H9 (cell line): ENCODE measurements around the gene ZNF618. TPM values are rescaled to one million over a fixed set of nuclear protein-coding genes. Genes with fewer than 3 reads are reported as not detected.
"Not testable (repeated sequence)": the region's sequence is repeated elsewhere in the genome, so short reads cannot be mapped to it uniquely, and the experiment has no call there.

ENCODE experiments used
- DNase-seq: peaks from one replicate; pipeline ENCODE4 v3.0.0-alpha.2; 2017
- H2AFZ ChIP-seq: one replicate; pipeline ENCODE4 v1.6.1; 2013; ENCODE audit warnings: mild to moderate bottlenecking, low read length, control low read depth, moderate library complexity
- H2AK5ac ChIP-seq: 2 replicates; pipeline ENCODE4 v1.6.1; 2013; ENCODE audit warnings: low read length, control low read depth, mixed read lengths; ENCODE audit not compliant: insufficient read length
- H2BK120ac ChIP-seq: one replicate; pipeline ENCODE4 v1.6.1; 2013; ENCODE audit warnings: low read depth, mild to moderate bottlenecking, low read length, control low read depth, inconsistent platforms; ENCODE audit not compliant: poor library complexity, severe bottlenecking
- H2BK12ac ChIP-seq: 2 replicates; pipeline ENCODE4 v1.6.1; 2013; ENCODE audit warnings: low read length, control low read depth, mixed read lengths, low read depth; ENCODE audit not compliant: insufficient read length
- H2BK15ac ChIP-seq: 2 replicates; pipeline ENCODE4 v1.6.1; 2013; ENCODE audit warnings: low read depth, low read length, control low read depth
- H2BK20ac ChIP-seq: one replicate; pipeline ENCODE4 v1.6.1; 2013; ENCODE audit warnings: low read depth, mild to moderate bottlenecking, low read length, control low read depth, inconsistent platforms; ENCODE audit not compliant: poor library complexity, severe bottlenecking
- H2BK5ac ChIP-seq: 2 replicates; pipeline ENCODE4 v1.6.1; 2013; ENCODE audit warnings: low read length, control low read depth, mixed read lengths; ENCODE audit not compliant: insufficient read length
- H3K14ac ChIP-seq: 2 replicates; pipeline ENCODE4 v1.6.1; 2013; ENCODE audit warnings: low read length, control low read depth; ENCODE audit not compliant: insufficient read depth
- H3K18ac ChIP-seq: 2 replicates; pipeline ENCODE4 v1.6.1; 2013; ENCODE audit warnings: low read depth, mild to moderate bottlenecking, mixed read lengths, low read length, control low read depth; ENCODE audit not compliant: insufficient read length
- H3K23ac ChIP-seq: 2 replicates; pipeline ENCODE4 v1.6.1; 2013; ENCODE audit warnings: low read length, control low read depth, mixed read lengths, low read depth; ENCODE audit not compliant: insufficient read length
- H3K23me2 ChIP-seq: 2 replicates; pipeline ENCODE4 v1.6.1; 2013; ENCODE audit warnings: low read depth, mild to moderate bottlenecking, mixed read lengths, low read length, control low read depth; ENCODE audit not compliant: insufficient read length, poor library complexity, severe bottlenecking
- H3K27ac ChIP-seq: 2 replicates; pipeline ENCODE4 v1.5.1; 2013; ENCODE audit warnings: low read length, control low read depth, mixed read lengths, low read depth; ENCODE audit not compliant: insufficient read length
- H3K27me3 ChIP-seq: 2 replicates; pipeline ENCODE4 v1.6.1; 2013; ENCODE audit warnings: low read length, control low read depth, inconsistent platforms; ENCODE audit not compliant: insufficient read depth
- H3K4ac ChIP-seq: 2 replicates; pipeline ENCODE4 v1.6.1; 2013; ENCODE audit warnings: low read depth, mild to moderate bottlenecking, control low read depth, inconsistent platforms, low read length, moderate library complexity
- H3K4me1 ChIP-seq: 2 replicates; pipeline ENCODE4 v1.6.1; 2013; ENCODE audit warnings: low read length, control low read depth, inconsistent platforms; ENCODE audit not compliant: insufficient read depth
- H3K4me2 ChIP-seq: 2 replicates; pipeline ENCODE4 v1.6.1; 2013; ENCODE audit warnings: low read length, control low read depth, mixed read lengths; ENCODE audit not compliant: insufficient read length, insufficient read depth
- H3K56ac ChIP-seq: 2 replicates; pipeline ENCODE4 v1.6.1; 2013; ENCODE audit warnings: low read depth, mild to moderate bottlenecking, mixed read lengths, low read length, control low read depth; ENCODE audit not compliant: insufficient read length
- H3K79me1 ChIP-seq: 2 replicates; pipeline ENCODE4 v1.6.1; 2013; ENCODE audit warnings: low read depth, mild to moderate bottlenecking, moderate library complexity, low read length, control low read depth, inconsistent platforms; ENCODE audit not compliant: insufficient read depth, poor library complexity, severe bottlenecking
- H3K79me2 ChIP-seq: 2 replicates; pipeline ENCODE4 v1.6.1; 2013; ENCODE audit warnings: low read length, control low read depth, inconsistent platforms; ENCODE audit not compliant: insufficient read depth
- H3K9ac ChIP-seq: 2 replicates; pipeline ENCODE4 v1.6.1; 2013; ENCODE audit warnings: low read length, control low read depth, mixed read lengths; ENCODE audit not compliant: insufficient read length; ENCODE audit errors: extremely low read depth
- H3K9me3 ChIP-seq: one replicate; pipeline ENCODE4 v1.6.1; 2013; ENCODE audit warnings: low read depth, low read length, inconsistent platforms; ENCODE audit not compliant: control insufficient read depth
- H3T11ph ChIP-seq: one replicate; pipeline ENCODE4 v1.6.1; 2013; ENCODE audit warnings: mild to moderate bottlenecking, low read length, control low read depth, inconsistent platforms
- H4K20me1 ChIP-seq: one replicate; pipeline ENCODE4 v1.6.1; 2013; ENCODE audit not compliant: control insufficient read depth, insufficient read length, insufficient read depth
- H4K5ac ChIP-seq: 2 replicates; pipeline ENCODE4 v1.6.1; 2013; ENCODE audit warnings: low read depth, mild to moderate bottlenecking, mixed read lengths, low read length, control low read depth; ENCODE audit not compliant: insufficient read length
- H4K8ac ChIP-seq: replicated peaks from 2 replicates; pipeline ENCODE4 v1.6.1; 2013; ENCODE audit warnings: low read length, control low read depth, mixed read lengths, low read depth; ENCODE audit not compliant: insufficient read length
- H4K91ac ChIP-seq: 2 replicates; pipeline ENCODE4 v1.6.1; 2013; ENCODE audit warnings: low read depth, mild to moderate bottlenecking, moderate library complexity, mixed read lengths, low read length, control low read depth; ENCODE audit not compliant: insufficient read length
- H3K27ac Mint-ChIP-seq, 3 experiments: 2 replicates in 2 of 3; 3 replicates in 1 of 3; pipeline ENCODE4 v1.8.0; 2020 to 2021; ENCODE audit warnings: mixed read lengths in 3 of 3, mild to moderate bottlenecking in 1 of 3, moderate library complexity in 1 of 3
- H3K27me3 Mint-ChIP-seq: 2 replicates; pipeline ENCODE4 v1.8.0; 2021; ENCODE audit warnings: low read depth, mild to moderate bottlenecking, moderate library complexity, mixed read lengths
- H3K36me3 Mint-ChIP-seq, 3 experiments: 2 replicates in 2 of 3; 3 replicates in 1 of 3; pipeline ENCODE4 v1.8.0; 2020 to 2021; ENCODE audit warnings: low read depth in 3 of 3, mixed read lengths in 3 of 3; ENCODE audit not compliant: insufficient read depth in 1 of 3
- H3K4me1 Mint-ChIP-seq, 2 experiments: 2 replicates each; pipeline ENCODE4 v1.8.0; 2020; ENCODE audit warnings: mixed read lengths in 2 of 2
- H3K4me3 Mint-ChIP-seq, 2 experiments: 2 replicates in 1 of 2; 3 replicates in 1 of 2; pipeline ENCODE4 v1.8.0; 2020 to 2021; ENCODE audit warnings: mild to moderate bottlenecking in 2 of 2, mixed read lengths in 2 of 2, moderate library complexity in 1 of 2
- H3K9me3 Mint-ChIP-seq, 2 experiments: 2 replicates in 1 of 2; 3 replicates in 1 of 2; pipeline ENCODE4 v1.8.0; 2020; ENCODE audit warnings: mild to moderate bottlenecking in 2 of 2, mixed read lengths in 2 of 2, moderate library complexity in 1 of 2
- WGBS: extraction: QIAGEN DNeasy Blood & Tissue Kit; methylation state at CpG from one replicate; pipeline ENCODE4 v1.1.7; 2013; ENCODE audit warnings: missing lambda C conversion rate, low lambda C conversion rate, mixed read lengths; ENCODE audit not compliant: insufficient read length; ENCODE audit errors: extremely low coverage; 5-methylcytosine and 5-hydroxymethylcytosine counted together
- total RNA-seq: library from RNA; stranded (reverse); gene quantifications from 2 replicates; pipeline ENCODE4 v1.2.1, GENCODE V29; 2021
- TF ChIP-seq, protein P1 (sequence below): fragments of 200-600 bp; sonication (generic); conservative IDR thresholded peaks from 3 replicates; pipeline ENCODE4 v1.8.0; 2021; ENCODE audit warnings: antibody characterized with exemption, mild to moderate bottlenecking

ZNF618 gene
- total RNA-seq, 1 experiment from 2014 or later, result 13.6 TPM

DNA sequence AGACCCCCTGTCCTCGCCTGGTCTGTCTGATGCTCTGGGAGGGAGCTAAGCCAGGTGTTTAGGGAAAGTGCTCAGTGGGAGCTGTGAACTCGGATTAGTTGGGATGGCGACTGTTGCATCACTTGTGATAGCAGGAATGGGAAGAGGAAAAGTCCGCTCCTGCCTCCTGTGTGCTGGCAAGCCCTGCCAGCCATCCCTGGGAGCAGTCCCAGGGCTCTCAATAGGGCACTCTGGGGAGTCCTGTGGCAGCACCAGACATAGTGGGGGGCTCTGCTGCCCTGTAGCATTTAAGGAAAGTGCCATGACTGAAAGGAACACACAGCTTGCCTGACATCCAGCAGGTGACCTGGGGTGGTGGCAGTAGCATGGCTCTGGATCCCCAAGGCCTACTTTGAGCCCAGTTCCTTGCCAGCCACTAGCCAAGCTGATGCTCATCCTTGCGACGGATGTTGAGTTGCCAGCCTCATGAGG is 120.5 kb downstream of the ZNF618 start:
- TF ChIP-seq, protein P1, sequence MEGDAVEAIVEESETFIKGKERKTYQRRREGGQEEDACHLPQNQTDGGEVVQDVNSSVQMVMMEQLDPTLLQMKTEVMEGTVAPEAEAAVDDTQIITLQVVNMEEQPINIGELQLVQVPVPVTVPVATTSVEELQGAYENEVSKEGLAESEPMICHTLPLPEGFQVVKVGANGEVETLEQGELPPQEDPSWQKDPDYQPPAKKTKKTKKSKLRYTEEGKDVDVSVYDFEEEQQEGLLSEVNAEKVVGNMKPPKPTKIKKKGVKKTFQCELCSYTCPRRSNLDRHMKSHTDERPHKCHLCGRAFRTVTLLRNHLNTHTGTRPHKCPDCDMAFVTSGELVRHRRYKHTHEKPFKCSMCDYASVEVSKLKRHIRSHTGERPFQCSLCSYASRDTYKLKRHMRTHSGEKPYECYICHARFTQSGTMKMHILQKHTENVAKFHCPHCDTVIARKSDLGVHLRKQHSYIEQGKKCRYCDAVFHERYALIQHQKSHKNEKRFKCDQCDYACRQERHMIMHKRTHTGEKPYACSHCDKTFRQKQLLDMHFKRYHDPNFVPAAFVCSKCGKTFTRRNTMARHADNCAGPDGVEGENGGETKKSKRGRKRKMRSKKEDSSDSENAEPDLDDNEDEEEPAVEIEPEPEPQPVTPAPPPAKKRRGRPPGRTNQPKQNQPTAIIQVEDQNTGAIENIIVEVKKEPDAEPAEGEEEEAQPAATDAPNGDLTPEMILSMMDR, result no peak
- H3K4ac ChIP-seq, result no peak overlapping the region
- Mint-ChIP-seq H3K27me3 (no peaks in the 10 kb centered on the region), H3K4me1 (peaks cover 0 to 3% of the 10 kb centered on the region in 2 experiments; a peak in 1 of 4 replicates), H3K27ac (peak overlapping the region in 2 of 3 experiments; percentile 10 to 54; a peak in 1 of 7 replicates), H3K36me3 (peaks cover 0 to 14% (median 6%) of the 10 kb centered on the region in 3 experiments; a peak in 5 of 7 replicates), H3K9me3 (no peaks in the 10 kb centered on the region), H3K4me3 (no peak overlapping the region)
- H4K8ac ChIP-seq, result no peak overlapping the region
- H3K56ac ChIP-seq, result no peak overlapping the region
- no peak overlapping the region for H4K5ac ChIP-seq
- H2BK20ac ChIP-seq, result no peak overlapping the region
- H3K9ac ChIP-seq, result no peak overlapping the region
- H3K23me2 ChIP-seq, result peaks cover 3% of the 10 kb centered on the region
- no peak overlapping the region for H2BK5ac ChIP-seq
- no peaks in the 10 kb centered on the region for H4K20me1 ChIP-seq
- no CpG with 5 or more reads among the region's 6 CpGs for WGBS
- no peak overlapping the region for H2BK120ac ChIP-seq
- no peak overlapping the region for H2BK12ac ChIP-seq
- no peak overlapping the region for H2AFZ ChIP-seq
- no peak overlapping the region for H2BK15ac ChIP-seq
- no peak overlapping the region for H3K14ac ChIP-seq
- H3K4me2 ChIP-seq, result no peak overlapping the region
- H3K23ac ChIP-seq, result no peak overlapping the region
- H3K4me1 ChIP-seq, result no peaks in the 10 kb centered on the region
- no peaks in the 10 kb centered on the region for H3K79me1 ChIP-seq
- peak; percentile 10 for DNase-seq
- no peaks in the 10 kb centered on the region for H3K9me3 ChIP-seq
- no peak overlapping the region for H3K18ac ChIP-seq
- no peak overlapping the region for H3T11ph ChIP-seq
- H3K27me3 ChIP-seq, result no peaks in the 10 kb centered on the region
- H3K27ac ChIP-seq, result no peak overlapping the region
- no peak overlapping the region for H2AK5ac ChIP-seq
- H4K91ac ChIP-seq, result no peak overlapping the region
- no peaks in the 10 kb centered on the region for H3K79me2 ChIP-seq

DNA sequence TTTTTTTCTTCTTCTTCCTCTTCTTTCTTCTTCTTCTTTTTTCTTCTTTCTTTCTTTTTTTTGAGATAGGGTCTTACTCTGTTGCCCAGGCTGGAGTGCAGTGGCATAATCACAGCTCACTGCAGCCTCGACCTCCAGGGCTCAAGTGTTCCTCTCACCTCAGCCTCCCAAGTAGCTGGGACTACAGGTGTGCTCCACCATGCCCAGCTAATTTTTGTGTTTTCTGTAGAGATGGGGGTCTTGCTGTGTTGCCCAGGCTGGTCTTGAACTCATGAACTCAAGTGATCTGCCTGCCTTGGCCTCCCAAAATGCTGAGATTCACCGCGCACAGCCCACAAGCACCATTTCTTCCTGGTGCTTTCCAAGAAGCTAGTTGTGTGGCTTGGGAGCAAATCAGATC is 121.0 kb downstream of the ZNF618 start:
- not testable (repeated sequence) for H3K18ac ChIP-seq, DNase-seq, H3K4me1 Mint-ChIP-seq

More for the DNA sequence above, 121.0 kb downstream of the ZNF618 start:
- not testable (repeated sequence) for H2BK120ac ChIP-seq, H3K56ac ChIP-seq, H3K4ac ChIP-seq, H3K79me2 ChIP-seq, H2BK12ac ChIP-seq, H3K79me1 ChIP-seq, H4K8ac ChIP-seq, H2BK5ac ChIP-seq, H3K9ac ChIP-seq, H3T11ph ChIP-seq, H2AFZ ChIP-seq, H2BK15ac ChIP-seq, H3K4me1 ChIP-seq, H4K91ac ChIP-seq, H3K27me3 ChIP-seq, H3K4me2 ChIP-seq, H2AK5ac ChIP-seq, H3K9me3 ChIP-seq, H3K9me3 Mint-ChIP-seq, H4K20me1 ChIP-seq, H3K27ac Mint-ChIP-seq, H3K27ac ChIP-seq, H4K5ac ChIP-seq, H3K14ac ChIP-seq, H3K4me3 Mint-ChIP-seq, H2BK20ac ChIP-seq, H3K23ac ChIP-seq, H3K27me3 Mint-ChIP-seq, H3K23me2 ChIP-seq
- WGBS, result no CpG with 5 or more reads among the region's 3 CpGs
- H3K36me3 Mint-ChIP-seq, result peaks cover 0 to 14% (median 6%) of the 10 kb centered on the region in 3 experiments; a peak in 5 of 7 replicates
